ENCODE data around the gene GPC1. TPM values are rescaled to one million over a fixed set of nuclear protein-coding genes. Genes with fewer than 3 reads are reported as not detected.

The GPC1 gene
- total RNA-seq, 1 experiment from 2014 or later, result 5.8 TPM

DNA sequence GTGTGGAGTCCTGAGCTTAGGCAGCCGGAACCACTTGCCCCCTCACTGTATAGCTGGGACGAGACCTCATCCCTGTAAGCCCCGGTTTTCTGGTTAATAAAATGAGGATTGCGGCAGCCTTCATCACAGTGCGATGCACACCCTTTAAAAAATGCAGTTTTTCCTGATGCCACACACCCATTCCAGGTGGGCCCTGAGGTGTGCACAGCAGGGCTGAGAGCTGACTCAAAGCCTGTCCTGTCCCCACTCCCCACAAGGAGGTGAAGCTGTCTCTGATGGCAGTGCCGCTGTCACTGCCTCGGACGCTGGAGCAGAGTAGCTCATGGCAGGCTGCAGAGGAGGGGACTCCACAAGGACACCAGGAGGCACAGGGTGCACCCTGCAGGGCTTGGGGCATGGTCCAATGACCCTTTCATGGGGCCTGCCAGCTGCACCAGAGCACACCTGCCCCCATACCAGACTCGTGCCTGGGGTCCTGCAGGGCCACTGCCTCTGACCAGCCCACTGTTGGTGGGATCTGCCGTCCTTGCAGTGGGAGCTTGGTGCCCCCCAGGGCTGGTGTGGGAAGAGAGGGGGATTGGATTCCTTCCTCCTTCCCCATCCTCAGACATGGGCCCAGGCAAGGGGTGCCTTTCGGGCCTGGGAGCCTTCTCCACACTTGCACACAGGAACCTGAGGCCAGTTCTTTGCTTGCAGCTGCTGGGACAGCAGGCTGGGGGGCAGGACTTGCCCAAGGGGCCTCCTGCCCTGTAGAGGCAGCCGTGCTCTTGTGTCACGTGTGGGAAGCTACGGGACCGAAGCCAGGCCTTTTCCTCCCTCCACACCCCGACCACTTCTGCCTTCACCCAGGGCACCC, 22.8 kb downstream of the GPC1 start:
- DNase-seq (ENCODE audit: low read depth, low spot score), result no peak
- in situ Hi-C loops (cut with HindIII; ENCODE audit: low pct_unique_long_range_greater_than_20kb, low sequenced_read_pairs), result no loop called here

DNA sequence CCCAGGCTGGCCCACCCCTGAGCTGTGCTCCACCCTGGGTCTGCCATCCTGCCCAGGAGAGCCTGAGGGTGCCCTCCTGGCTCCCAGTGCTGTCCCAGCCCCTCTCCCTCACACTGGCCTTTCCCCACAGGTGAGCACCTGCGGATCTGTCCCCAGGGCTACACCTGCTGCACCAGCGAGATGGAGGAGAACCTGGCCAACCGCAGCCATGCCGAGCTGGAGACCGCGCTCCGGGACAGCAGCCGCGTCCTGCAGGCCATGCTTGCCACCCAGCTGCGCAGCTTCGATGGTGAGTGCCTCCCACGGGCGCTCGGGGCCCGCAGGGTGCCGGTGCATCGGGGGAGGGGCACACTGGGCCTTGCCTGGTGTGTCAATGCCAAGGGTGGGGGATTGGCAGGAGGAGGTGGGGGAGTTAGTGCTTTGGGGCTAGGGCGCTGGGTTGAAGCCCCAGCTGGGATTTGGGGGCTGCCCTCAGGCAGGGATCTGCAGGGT, 23.5 kb downstream of the GPC1 start:
- in situ Hi-C loops (cut with HindIII; ENCODE audit: low pct_unique_long_range_greater_than_20kb, low sequenced_read_pairs), result no loop called here
- no peak for DNase-seq (ENCODE audit: low read depth, low spot score)

DNA sequence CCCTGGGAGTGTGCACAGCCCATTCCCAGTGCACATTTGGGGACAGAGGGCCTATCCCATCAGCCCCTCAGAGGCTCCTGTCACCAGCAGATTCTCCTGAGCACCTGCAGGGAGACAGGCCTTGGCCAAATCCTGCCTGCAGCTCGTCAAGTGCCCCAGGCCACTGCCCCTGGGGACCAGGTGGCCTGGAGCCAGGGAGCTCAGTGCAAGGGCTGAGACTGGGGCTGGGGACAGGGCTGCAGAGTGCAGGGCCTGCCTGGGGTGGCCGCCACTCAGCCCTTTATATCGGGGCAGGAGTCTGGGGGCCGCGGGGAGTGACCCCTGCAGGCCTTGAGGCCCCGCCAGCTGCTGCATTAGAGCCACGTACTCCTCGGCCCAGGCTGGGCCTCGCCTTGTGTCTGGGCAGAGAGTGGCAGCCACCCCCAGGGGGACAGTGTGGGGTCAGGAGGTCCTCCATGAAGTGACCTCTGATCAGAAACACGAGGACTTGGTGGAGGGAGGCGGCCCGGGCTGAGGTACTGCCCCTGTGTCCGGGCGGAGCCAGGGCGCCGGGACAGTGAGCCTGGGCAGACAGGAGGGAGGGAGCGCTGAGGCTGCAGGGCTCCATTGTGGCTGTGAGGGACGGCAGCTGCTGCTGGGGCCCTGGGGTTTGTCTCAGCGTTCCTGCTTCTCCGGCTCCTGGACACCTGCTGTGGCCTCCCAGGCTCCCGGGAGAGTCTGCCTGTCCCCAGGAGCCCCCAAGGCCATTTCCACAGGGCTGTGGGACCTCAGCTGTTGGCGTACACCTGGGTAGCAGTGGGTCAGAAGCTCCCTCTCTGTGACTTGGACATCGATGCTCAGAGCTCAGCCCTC, 24.2 kb downstream of the GPC1 start:
- DNase-seq (ENCODE audit: low read depth, low spot score), result no peak
- in situ Hi-C loops (cut with HindIII; ENCODE audit: low pct_unique_long_range_greater_than_20kb, low sequenced_read_pairs), result no loop called here

DNA sequence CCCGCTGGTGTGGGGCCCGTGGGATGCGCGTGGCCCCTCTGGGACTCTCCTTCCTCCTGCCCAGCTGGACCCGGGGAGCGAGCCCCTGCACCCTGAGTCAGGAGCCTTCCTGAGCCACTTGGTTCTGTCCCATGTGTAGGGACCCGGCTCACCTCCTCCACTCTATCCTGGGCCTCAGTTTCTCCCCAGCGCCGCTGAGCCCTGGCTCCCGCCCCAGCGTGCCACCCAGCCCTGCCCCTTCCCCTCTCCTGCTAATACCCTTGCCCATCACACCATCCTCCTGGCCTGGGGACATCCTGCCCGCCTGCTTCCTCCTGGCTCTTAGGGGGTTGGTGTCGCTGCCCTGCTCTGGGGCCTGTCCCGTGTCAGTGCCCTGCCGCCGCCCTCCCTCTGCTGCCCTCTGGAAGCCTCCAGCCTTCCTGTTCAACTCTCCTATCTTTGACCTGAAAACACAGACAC, 24.8 kb downstream of the GPC1 start:
- no peak for DNase-seq (ENCODE audit: low read depth, low spot score)
- in situ Hi-C loops (cut with HindIII; ENCODE audit: low pct_unique_long_range_greater_than_20kb, low sequenced_read_pairs), result no loop called here

DNA sequence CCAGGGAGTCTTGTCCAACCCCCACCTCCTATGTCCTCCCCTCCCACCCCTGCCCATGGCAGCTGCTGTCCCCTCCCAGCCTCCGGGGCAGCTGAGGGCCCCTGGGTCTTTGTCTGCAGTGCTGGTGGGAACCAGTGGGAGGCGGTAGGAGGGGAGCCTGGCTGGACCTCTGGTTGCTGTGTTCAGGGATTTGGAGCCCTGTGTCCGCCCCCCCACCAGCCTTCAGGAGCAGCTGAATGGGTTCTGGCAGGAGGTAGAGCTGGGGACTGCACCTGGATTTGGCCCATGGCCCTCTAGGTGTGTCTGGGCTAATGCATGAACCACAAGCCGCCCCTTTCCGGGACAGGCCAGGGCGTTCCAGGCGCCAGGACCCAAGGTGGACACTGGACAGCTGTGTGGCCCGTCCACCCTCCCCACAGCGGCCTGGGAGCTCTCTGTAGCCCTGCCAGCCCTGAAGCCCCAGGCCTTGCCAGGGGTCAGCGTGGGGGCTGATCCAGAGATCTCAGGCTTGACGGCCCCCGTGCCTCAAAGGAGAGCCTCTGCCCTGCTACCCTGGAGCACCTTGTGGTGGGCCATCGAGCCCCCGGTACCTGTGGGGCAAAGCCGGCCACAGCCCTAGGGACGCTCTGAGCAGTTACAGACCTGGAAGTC, 25.4 kb downstream of the GPC1 start:
- DNase-seq (ENCODE audit: low read depth, low spot score), result no peak
- in situ Hi-C loops (cut with HindIII; ENCODE audit: low pct_unique_long_range_greater_than_20kb, low sequenced_read_pairs), result no loop called here

DNA sequence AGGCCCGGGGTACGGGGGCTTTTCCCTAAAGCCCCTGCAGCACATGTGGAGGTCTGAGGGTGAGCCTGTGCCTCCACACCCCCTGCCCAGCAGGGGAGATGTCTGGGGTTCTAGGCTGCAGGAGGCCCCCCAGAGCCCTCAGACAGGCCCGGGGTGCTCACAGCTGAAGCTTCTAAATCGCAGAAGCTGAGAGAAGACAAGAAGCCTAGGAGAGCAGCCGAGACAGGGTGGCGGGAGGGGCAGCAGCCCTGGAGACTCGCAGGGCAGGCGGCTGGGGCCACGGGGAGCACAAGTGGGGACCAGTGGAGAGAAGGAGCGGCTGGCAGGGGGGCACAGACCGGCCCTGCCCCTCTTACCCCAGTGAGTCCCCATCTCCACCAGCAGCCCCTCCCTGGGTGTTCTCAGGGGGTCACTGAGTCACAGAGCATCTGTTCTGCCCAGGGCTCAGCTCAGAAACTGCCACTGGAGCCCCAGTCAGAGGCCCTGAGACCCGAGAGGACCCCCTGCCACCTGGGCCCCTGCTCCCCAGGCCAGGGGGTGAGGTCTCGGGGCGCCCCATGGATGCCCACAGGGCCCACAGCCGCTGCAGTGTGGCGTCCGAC, 26.1 kb downstream of the GPC1 start:
- DNase-seq (ENCODE audit: low read depth, low spot score), result no peak
- in situ Hi-C loops (cut with HindIII; ENCODE audit: low pct_unique_long_range_greater_than_20kb, low sequenced_read_pairs), result no loop called here

DNA sequence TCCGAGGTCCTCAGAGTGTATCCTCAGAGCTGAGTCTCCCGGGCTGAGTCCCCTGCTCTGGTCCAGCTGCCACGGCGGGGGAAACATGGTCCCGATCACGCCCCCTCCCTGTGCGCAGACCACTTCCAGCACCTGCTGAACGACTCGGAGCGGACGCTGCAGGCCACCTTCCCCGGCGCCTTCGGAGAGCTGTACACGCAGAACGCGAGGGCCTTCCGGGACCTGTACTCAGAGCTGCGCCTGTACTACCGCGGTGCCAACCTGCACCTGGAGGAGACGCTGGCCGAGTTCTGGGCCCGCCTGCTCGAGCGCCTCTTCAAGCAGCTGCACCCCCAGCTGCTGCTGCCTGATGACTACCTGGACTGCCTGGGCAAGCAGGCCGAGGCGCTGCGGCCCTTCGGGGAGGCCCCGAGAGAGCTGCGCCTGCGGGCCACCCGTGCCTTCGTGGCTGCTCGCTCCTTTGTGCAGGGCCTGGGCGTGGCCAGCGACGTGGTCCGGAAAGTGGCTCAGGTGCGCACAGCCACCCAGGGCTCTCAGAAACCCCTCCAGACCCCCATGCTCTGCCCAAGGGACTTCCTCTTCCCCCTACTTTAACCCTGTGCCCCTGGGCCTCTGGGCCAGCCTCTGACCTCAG, 26.7 kb downstream of the GPC1 start:
- DNase-seq (ENCODE audit: low read depth, low spot score), result no peak
- in situ Hi-C loops (cut with HindIII; ENCODE audit: low pct_unique_long_range_greater_than_20kb, low sequenced_read_pairs), result no loop called here

DNA sequence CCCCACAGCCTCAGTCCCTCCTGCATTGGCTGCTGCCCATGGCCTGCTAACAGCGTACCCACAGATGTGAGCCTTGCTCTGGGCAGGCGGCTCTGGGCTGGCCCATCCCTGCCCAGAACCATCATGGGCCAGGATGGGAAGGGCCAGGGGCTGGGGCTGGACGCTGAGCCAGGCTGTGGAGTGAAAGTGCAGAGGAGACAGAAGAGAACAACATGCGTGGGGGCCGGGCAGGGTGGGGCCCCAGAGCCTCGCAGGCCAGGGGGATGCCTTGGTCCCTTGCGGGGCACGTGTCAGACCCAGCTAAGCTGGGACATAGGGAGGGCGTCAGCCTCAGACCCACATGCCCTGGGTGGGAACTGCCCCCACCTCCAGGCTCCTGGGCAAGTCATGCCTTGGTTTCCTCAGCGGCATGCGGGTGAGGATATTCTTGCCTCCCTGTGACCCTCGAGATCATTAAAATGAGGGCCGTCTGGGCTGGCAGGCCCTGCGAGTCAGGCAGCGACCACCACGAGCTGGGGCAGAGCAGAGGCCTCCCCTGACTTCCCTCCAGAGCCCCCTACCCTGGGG, 27.3 kb downstream of the GPC1 start:
- no peak for DNase-seq (ENCODE audit: low read depth, low spot score)
- in situ Hi-C loops (cut with HindIII; ENCODE audit: low pct_unique_long_range_greater_than_20kb, low sequenced_read_pairs), result no loop called here

DNA sequence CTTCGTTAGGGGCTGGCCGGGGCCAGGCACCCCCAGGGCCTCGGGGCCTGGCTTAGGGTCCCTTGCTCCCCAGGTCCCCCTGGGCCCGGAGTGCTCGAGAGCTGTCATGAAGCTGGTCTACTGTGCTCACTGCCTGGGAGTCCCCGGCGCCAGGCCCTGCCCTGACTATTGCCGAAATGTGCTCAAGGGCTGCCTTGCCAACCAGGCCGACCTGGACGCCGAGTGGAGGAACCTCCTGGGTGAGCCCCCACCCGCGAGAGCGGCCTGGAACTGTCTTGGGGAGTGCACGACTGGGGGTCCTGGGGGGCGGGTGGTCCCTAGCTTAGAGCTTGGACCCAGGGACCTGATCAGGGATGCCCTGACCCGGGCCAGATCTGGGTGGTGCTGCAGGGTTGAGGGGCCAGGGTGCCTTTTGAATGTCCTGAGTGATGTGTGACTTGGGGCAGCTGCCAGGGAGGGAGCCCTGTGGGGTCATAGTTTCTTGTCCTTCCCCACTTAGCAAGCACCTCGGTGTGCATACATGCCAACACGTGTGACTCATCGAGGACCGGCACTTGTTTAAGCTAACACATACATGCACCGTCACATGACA, 27.9 kb downstream of the GPC1 start:
- in situ Hi-C loops (cut with HindIII; ENCODE audit: low pct_unique_long_range_greater_than_20kb, low sequenced_read_pairs), result no loop called here
- no peak for DNase-seq (ENCODE audit: low read depth, low spot score)

DNA sequence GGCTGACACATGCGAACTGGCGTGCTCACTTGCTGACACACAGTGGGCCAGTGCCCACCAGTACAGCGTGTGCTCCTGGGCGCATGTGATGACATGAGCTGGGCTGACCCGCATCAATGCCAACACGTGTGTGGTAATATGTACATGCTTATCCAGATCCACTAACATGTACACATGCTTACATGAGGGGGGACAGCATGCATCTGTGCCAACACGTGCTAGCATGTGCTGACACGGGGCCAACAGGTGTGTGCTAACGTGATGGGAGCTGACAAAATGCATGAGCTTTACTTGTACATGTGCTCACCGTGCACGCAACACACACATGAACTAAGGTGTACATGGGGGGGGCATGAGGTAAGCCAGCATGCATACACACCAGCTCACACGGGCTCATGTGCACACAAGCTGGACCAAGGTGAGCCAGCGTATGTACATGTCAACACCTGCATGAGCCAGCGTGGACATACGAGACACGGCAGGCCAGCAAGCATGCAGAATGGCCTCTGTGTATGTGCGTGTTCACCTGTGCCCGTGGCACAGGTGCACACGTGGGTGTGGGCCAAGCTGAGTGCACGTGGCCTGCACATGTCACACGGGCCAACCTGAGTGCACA, 28.5 kb downstream of the GPC1 start:
- in situ Hi-C loops (cut with HindIII; ENCODE audit: low pct_unique_long_range_greater_than_20kb, low sequenced_read_pairs), result no loop called here
- DNase-seq (ENCODE audit: low read depth, low spot score), result no peak

DNA sequence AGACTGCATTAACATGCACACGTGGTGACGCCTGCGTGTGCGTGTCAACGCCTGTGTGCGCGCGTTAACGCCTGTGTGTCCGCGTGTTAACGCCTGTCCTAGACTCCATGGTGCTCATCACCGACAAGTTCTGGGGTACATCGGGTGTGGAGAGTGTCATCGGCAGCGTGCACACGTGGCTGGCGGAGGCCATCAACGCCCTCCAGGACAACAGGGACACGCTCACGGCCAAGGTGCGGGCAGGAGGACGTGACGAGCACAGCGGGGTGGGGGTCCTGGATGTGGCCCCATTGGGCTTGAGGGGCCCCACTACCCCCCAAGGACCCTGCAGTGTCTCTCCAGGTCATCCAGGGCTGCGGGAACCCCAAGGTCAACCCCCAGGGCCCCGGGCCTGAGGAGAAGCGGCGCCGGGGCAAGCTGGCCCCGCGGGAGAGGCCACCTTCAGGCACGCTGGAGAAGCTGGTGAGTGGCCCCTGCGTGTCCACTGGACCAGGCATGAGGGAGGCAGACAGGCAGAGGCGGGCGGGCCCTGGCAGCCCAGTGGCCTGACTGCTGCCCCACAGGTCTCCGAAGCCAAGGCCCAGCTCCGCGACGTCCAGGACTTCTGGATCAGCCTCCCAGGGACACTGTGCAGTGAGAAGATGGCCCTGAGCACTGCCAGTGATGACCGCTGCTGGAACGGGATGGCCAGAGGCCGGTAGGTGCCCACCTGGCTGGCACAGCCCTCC, 29.2 kb downstream of the GPC1 start:
- DNase-seq (ENCODE audit: low read depth, low spot score), result no peak

DNA sequence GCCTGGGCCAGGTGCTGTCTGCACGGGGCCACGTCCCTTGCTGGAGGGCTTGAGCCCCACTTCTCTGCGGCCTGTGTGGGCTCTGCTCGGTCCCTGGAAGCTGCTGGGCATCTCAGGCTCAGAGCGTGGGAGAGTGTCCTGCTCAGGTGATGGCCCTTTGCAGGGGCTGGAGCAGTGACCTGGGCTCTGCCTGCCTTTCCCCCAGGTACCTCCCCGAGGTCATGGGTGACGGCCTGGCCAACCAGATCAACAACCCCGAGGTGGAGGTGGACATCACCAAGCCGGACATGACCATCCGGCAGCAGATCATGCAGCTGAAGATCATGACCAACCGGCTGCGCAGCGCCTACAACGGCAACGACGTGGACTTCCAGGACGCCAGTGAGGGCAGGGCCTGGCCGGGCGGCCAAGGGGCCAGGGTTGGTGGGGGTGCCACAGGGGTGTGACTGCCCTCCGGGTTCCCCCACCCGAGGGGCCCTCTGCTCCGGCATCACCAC, 29.9 kb downstream of the GPC1 start:
- in situ Hi-C loops (cut with HindIII; ENCODE audit: low pct_unique_long_range_greater_than_20kb, low sequenced_read_pairs), result no loop called here
- no peak for DNase-seq (ENCODE audit: low read depth, low spot score)

More for the DNA sequence above, 29.2 kb downstream of the GPC1 start:
- in situ Hi-C loops (cut with HindIII; ENCODE audit: low pct_unique_long_range_greater_than_20kb, low sequenced_read_pairs), result no loop called here

DNA sequence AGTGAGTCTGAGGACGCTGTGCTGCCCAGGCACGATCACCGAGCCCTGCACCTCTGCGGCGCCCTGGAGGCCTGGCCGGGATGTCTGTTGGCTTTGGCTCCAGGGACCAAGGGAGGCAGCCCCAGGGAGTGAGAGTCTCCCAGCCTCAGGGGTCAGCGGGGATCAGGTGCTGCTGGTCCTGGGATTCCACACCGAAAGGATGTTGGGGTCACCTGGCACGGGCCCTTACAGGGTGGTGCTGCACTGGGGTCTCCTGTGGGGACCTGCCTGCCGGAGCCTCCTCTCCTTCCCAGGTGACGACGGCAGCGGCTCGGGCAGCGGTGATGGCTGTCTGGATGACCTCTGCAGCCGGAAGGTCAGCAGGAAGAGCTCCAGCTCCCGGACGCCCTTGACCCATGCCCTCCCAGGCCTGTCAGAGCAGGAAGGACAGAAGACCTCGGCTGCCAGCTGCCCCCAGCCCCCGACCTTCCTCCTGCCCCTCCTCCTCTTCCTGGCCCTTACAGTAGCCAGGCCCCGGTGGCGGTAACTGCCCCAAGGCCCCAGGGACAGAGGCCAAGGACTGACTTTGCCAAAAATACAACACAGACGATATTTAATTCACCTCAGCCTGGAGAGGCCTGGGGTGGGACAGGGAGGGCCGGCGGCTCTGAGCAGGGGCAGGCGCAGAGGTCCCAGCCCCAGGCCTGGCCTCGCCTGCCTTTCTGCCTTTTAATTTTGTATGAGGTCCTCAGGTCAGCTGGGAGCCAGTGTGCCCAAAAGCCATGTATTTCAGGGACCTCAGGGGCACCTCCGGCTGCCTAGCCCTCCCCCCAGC, 30.5 kb downstream of the GPC1 start:
- in situ Hi-C loops (cut with HindIII; ENCODE audit: low pct_unique_long_range_greater_than_20kb, low sequenced_read_pairs), result no loop called here
- no peak for DNase-seq (ENCODE audit: low read depth, low spot score)

DNA sequence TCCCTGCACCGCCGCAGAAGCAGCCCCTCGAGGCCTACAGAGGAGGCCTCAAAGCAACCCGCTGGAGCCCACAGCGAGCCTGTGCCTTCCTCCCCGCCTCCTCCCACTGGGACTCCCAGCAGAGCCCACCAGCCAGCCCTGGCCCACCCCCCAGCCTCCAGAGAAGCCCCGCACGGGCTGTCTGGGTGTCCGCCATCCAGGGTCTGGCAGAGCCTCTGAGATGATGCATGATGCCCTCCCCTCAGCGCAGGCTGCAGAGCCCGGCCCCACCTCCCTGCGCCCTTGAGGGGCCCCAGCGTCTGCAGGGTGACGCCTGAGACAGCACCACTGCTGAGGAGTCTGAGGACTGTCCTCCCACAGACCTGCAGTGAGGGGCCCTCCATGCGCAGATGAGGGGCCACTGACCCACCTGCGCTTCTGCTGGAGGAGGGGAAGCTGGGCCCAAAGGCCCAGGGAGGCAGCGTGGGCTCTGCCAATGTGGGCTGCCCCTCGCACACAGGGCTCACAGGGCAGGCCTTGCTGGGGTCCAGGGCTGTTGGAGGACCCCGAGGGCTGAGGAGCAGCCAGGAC, 31.2 kb downstream of the GPC1 start:
- in situ Hi-C loops (cut with HindIII; ENCODE audit: low pct_unique_long_range_greater_than_20kb, low sequenced_read_pairs), result no loop called here
- no peak for DNase-seq (ENCODE audit: low read depth, low spot score)

Data from SK-MEL-5 (cell line).